ENCODE data around the gene LCLAT1.

DNA sequence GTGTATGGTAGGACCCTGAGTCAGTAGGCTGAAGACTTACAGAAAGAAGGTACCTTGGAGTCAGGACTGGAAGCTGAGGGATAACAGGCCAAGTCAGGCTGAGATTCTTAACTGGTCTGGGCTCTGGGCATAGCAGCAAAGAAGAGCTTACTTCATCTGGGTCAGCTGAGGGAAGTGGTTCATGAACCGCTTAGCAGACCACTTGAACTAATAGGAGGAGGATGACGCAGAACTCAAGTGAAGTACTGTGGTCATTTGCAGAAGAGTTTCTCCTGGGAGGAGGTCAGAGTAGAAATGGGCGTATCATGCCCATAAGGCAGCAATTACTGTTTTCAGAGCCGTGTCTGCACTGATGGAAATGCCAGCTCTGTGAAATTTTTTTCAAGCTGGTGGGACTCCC is 164.5 kb downstream of the LCLAT1 start:
- TF ChIP-seq CTCF (IDR thresholded peaks at IDR 0.05) (no peak), POLR2A (IDR thresholded peaks at IDR 0.05) (no peak)

Data from prostate gland (tissue), 2 donors.